ENCODE data around the gene MORN1.
"Not testable (repeated sequence)": the region's sequence is repeated elsewhere in the genome, so short reads cannot be mapped to it uniquely, and the experiment has no call there.

Gene MORN1

DNA sequence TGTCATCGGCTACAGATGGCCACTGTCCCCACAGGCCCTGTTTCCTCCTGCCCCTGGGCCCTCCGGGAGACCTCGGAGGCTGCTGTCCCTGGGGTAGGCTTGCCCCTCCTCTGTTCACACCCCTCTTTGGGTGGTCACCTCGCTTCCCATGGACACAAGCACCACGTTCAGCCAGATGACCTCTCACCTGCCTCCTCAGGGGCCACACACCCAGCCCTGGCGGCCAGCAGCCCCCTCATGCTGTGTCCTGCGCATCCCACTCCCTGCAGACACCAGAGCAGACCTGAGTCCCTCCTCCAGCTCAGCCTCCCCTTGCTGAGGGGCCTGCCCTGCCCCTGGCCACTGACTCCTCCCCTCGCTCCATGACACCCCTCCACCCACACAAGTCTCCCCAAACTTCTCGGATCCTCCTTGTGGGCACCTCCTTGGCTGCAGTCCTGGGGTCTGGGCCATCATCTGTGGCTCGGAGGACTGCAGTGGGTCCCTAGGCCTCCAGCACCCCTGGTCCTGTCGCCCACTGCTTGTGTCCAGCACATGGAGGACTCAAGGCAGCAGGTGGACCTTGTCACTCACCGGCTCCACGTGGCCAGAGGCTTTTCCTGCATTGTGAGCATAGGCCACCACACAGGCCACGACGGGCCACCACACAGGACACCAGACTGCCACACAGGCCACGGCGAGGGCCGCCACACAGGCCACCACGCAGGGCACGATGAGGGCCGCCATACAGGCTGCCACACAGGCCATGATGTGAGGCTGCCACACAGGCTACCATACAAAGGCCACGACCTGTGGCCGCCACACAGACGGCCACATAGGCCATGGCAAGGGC is 51.1 kb downstream of the MORN1 start:
- Histone ChIP-seq H3K9me3 (ENCODE audit: control insufficient read depth, insufficient read depth, low read depth, low read length) (no peaks in the 10 kb centered on the region), H3K4me1 (ENCODE audit: control insufficient read depth, insufficient read depth, low read length) (no peaks in the 10 kb centered on the region), H3K27me3 (ENCODE audit: control insufficient read depth, insufficient read depth, low read length) (no peaks in the 10 kb centered on the region), H3K36me3 (ENCODE audit: control insufficient read depth, insufficient read depth, low read length) (no peaks in the 10 kb centered on the region), H3K27ac (ENCODE audit: low read depth, low read length) (no peak overlapping the region), H3K4me3 (ENCODE audit: low read depth, low read length) (no peak overlapping the region), H3K9ac (ENCODE audit: low read length) (no peak overlapping the region)

GRCh38 chr1:2339206-2340085 is 51.9 kb downstream of the MORN1 start:
- Histone ChIP-seq H3K27me3 (ENCODE audit: control insufficient read depth, insufficient read depth, low read length) (no peaks in the 10 kb centered on the region), H3K27ac (ENCODE audit: low read depth, low read length) (no peak overlapping the region), H3K9me3 (ENCODE audit: control insufficient read depth, insufficient read depth, low read depth, low read length) (no peaks in the 10 kb centered on the region), H3K36me3 (ENCODE audit: control insufficient read depth, insufficient read depth, low read length) (no peaks in the 10 kb centered on the region), H3K4me3 (ENCODE audit: low read depth, low read length) (no peak overlapping the region), H3K9ac (ENCODE audit: low read length) (no peak overlapping the region), H3K4me1 (ENCODE audit: control insufficient read depth, insufficient read depth, low read length) (no peaks in the 10 kb centered on the region)

GRCh38 chr1:2337501-2337900 is 53.9 kb downstream of the MORN1 start:
- no peaks in the 10 kb centered on the region for H3K27me3 ChIP-seq (ENCODE audit: control insufficient read depth, insufficient read depth, low read length)
- no peak overlapping the region for H3K4me3 ChIP-seq (ENCODE audit: low read depth, low read length)
- peaks cover under 1% of the 10 kb centered on the region for H3K9me3 ChIP-seq (ENCODE audit: control insufficient read depth, insufficient read depth, low read depth, low read length)
- H3K36me3 ChIP-seq (ENCODE audit: control insufficient read depth, insufficient read depth, low read length) = no peaks in the 10 kb centered on the region
- H3K9ac ChIP-seq (ENCODE audit: low read length) = no peak overlapping the region
- H3K4me1 ChIP-seq (ENCODE audit: control insufficient read depth, insufficient read depth, low read length) = no peaks in the 10 kb centered on the region
- no peak overlapping the region for H3K27ac ChIP-seq (ENCODE audit: low read depth, low read length)

DNA sequence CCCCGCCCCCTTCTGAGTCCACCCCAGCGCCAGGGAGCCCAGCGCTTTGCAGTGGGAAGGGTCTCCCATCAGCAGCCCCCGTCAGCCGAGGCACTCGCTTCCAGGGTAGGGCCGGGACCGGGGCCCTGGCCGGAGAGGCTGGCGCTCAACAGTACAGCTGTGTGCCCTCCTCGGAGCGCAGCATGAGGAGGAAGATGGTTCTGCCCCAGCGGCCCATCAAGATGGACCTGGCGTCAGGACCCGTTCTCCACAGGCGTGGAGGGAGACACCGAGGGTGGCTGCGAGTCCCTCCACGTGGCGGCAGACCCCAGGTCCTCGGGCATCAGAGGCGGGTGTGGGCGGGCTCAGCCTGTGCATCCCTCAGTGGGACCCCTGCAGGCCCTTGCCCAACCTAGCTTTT is 54.3 kb downstream of the MORN1 start:
- peaks cover 4% of the 10 kb centered on the region for H3K9me3 ChIP-seq (ENCODE audit: control insufficient read depth, insufficient read depth, low read depth, low read length)
- no peak overlapping the region for H3K4me3 ChIP-seq (ENCODE audit: low read depth, low read length)
- no peak overlapping the region for H3K27ac ChIP-seq (ENCODE audit: low read depth, low read length)
- H3K9ac ChIP-seq (ENCODE audit: low read length) = no peak overlapping the region
- H3K36me3 ChIP-seq (ENCODE audit: control insufficient read depth, insufficient read depth, low read length) = no peaks in the 10 kb centered on the region
- no peaks in the 10 kb centered on the region for H3K27me3 ChIP-seq (ENCODE audit: control insufficient read depth, insufficient read depth, low read length)
- no peaks in the 10 kb centered on the region for H3K4me1 ChIP-seq (ENCODE audit: control insufficient read depth, insufficient read depth, low read length)

GRCh38 chr1:2336499-2336898 is 54.9 kb downstream of the MORN1 start:
- Histone ChIP-seq H3K9me3 (ENCODE audit: control insufficient read depth, insufficient read depth, low read depth, low read length) (peaks cover 7% of the 10 kb centered on the region), H3K4me1 (ENCODE audit: control insufficient read depth, insufficient read depth, low read length) (no peaks in the 10 kb centered on the region), H3K4me3 (ENCODE audit: low read depth, low read length) (no peak overlapping the region), H3K36me3 (ENCODE audit: control insufficient read depth, insufficient read depth, low read length) (no peaks in the 10 kb centered on the region), H3K9ac (ENCODE audit: low read length) (no peak overlapping the region), H3K27ac (ENCODE audit: low read depth, low read length) (no peak overlapping the region), H3K27me3 (ENCODE audit: control insufficient read depth, insufficient read depth, low read length) (no peaks in the 10 kb centered on the region)

- H3K27me3 ChIP-seq (ENCODE audit: control insufficient read depth, insufficient read depth, low read length) = no peaks in the 10 kb centered on the region
- no peaks in the 10 kb centered on the region for H3K36me3 ChIP-seq (ENCODE audit: control insufficient read depth, insufficient read depth, low read length)
- 0 out of 2 replicates have a peak overlapping the region, but pooled peaks have one; percentile 33 for H3K27ac ChIP-seq (ENCODE audit: low read depth, low read length)
- H3K9ac ChIP-seq (ENCODE audit: low read length) = no peak overlapping the region
- H3K4me3 ChIP-seq (ENCODE audit: low read depth, low read length) = no peak overlapping the region
- H3K4me1 ChIP-seq (ENCODE audit: control insufficient read depth, insufficient read depth, low read length) = no peaks in the 10 kb centered on the region
- peaks cover 13% of the 10 kb centered on the region for H3K9me3 ChIP-seq (ENCODE audit: control insufficient read depth, insufficient read depth, low read depth, low read length)
Measured at GRCh38 chr1:2335721-2336455, 55.5 kb downstream of the MORN1 start.

DNA sequence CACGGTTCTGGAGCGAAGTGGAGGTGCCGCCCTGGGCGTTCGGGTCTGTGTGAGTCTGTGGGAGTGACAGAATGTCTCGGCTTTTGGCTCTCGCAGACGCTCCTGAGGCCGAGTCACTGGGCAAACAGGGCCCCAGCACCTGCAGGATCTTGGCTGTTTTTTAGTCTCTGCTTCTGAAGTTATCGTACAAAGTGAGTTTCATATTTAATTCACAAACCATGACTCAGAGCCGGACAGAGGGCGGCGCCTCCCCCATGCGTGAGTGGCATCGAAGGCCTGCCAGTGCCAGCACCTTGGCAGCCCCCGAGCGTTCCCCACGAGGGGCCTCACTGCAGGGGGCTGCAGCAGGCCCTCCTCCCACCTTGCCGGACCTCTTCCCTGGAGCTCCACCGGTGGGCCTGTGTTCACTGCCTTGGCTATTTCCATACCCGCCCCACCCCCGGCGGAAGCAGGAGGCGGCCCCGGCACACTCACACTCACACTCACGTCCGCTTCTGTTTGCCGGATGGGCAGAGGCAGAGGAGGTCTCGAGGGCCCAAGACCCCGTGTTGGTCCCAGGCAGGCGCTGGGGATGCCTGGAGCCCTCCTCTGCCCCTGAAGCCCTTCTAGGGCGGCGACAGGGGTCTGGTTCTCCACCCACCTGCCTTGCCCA is 56.3 kb downstream of the MORN1 start:
- H3K4me1 ChIP-seq (ENCODE audit: control insufficient read depth, insufficient read depth, low read length) = no peaks in the 10 kb centered on the region
- no peak overlapping the region for H3K9ac ChIP-seq (ENCODE audit: low read length)
- no peaks in the 10 kb centered on the region for H3K27me3 ChIP-seq (ENCODE audit: control insufficient read depth, insufficient read depth, low read length)
- H3K9me3 ChIP-seq (ENCODE audit: control insufficient read depth, insufficient read depth, low read depth, low read length) = peaks cover 20% of the 10 kb centered on the region
- H3K4me3 ChIP-seq (ENCODE audit: low read depth, low read length) = no peak overlapping the region
- no peaks in the 10 kb centered on the region for H3K36me3 ChIP-seq (ENCODE audit: control insufficient read depth, insufficient read depth, low read length)
- H3K27ac ChIP-seq (ENCODE audit: low read depth, low read length) = no peak overlapping the region

GRCh38 chr1:2334366-2334765 is 57.0 kb downstream of the MORN1 start:
- Histone ChIP-seq H3K27me3 (ENCODE audit: control insufficient read depth, insufficient read depth, low read length) (no peaks in the 10 kb centered on the region), H3K36me3 (ENCODE audit: control insufficient read depth, insufficient read depth, low read length) (no peaks in the 10 kb centered on the region), H3K4me1 (ENCODE audit: control insufficient read depth, insufficient read depth, low read length) (no peaks in the 10 kb centered on the region), H3K9me3 (ENCODE audit: control insufficient read depth, insufficient read depth, low read depth, low read length) (peaks cover 21% of the 10 kb centered on the region), H3K4me3 (ENCODE audit: low read depth, low read length) (no peak overlapping the region), H3K27ac (ENCODE audit: low read depth, low read length) (no peak overlapping the region), H3K9ac (ENCODE audit: low read length) (no peak overlapping the region)

GRCh38 chr1:2331580-2331979 is 59.8 kb downstream of the MORN1 start:
- not testable (repeated sequence) for H3K4me3 ChIP-seq (ENCODE audit: low read depth, low read length); H3K27me3 ChIP-seq (ENCODE audit: control insufficient read depth, insufficient read depth, low read length); H3K27ac ChIP-seq (ENCODE audit: low read depth, low read length); H3K9ac ChIP-seq (ENCODE audit: low read length); H3K36me3 ChIP-seq (ENCODE audit: control insufficient read depth, insufficient read depth, low read length); H3K4me1 ChIP-seq (ENCODE audit: control insufficient read depth, insufficient read depth, low read length)
- peaks cover 21% of the 10 kb centered on the region for H3K9me3 ChIP-seq (ENCODE audit: control insufficient read depth, insufficient read depth, low read depth, low read length)

DNA sequence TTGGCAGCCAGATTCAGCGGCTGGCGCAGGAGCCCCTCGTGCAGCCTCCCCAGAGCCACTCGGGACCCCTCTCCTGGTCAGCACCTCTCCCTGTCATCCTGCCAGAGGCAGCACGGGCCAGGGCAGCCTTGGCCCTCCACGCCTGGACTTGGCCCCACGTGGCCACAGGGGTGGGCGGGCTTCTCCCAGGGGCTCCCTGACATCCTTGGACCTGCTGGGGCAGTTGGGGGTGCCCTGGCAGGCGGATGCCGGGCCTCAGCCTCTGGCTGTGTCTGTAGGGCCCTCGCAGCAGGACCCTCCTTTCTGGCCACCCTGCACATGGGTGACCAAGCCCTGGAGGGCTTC is 60.2 kb downstream of the MORN1 start:
- Histone ChIP-seq H3K4me3 (ENCODE audit: low read depth, low read length) (no peak overlapping the region), H3K27ac (ENCODE audit: low read depth, low read length) (no peak overlapping the region), H3K27me3 (ENCODE audit: control insufficient read depth, insufficient read depth, low read length) (no peaks in the 10 kb centered on the region), H3K9ac (ENCODE audit: low read length) (no peak overlapping the region), H3K9me3 (ENCODE audit: control insufficient read depth, insufficient read depth, low read depth, low read length) (peaks cover 21% of the 10 kb centered on the region), H3K36me3 (ENCODE audit: control insufficient read depth, insufficient read depth, low read length) (no peaks in the 10 kb centered on the region), H3K4me1 (ENCODE audit: control insufficient read depth, insufficient read depth, low read length) (no peaks in the 10 kb centered on the region)

Data from HUES6 (cell line).